HCT116 (cell line): ENCODE results near the gene ABHD11. TPM values are rescaled to one million over a fixed set of nuclear protein-coding genes. Genes with fewer than 3 reads are reported as not detected.

Experiments used
- ATAC-seq: fragments of 200-7000 bp; cut with Tn5 transposase; 2 replicates; pipeline ENCODE4 v1.9.1; 2020; ENCODE audit warnings: mild to moderate bottlenecking, moderate library complexity
- BruUV-seq: library from RNA; stranded (reverse); fragments of 400-500 nt; replicated peaks from 2 replicates; lab custom pipeline; 2021; lab: Mats Ljungman, UMichigan
- CTCF ChIA-PET: fragments of 300-600 bp; sonication (Branson Sonifier 250); formaldehyde crosslinking; loops from one replicate; lab custom pipeline; 2021; ENCODE audit warnings: antibody characterized with exemption; lab: Charles Lee
- POLR2A ChIA-PET: fragments of 300-600, 350-600 bp; sonication (Branson Sonifier 250); formaldehyde crosslinking; loops from one replicate; lab custom pipeline; 2021; ENCODE audit warnings: antibody characterized with exemption; lab: Charles Lee
- RAD21 ChIA-PET, 2 experiments: fragments of 300-600 bp; sonication (Branson Sonifier 250); formaldehyde crosslinking; loops; one replicate each; lab custom pipeline; 2023; ENCODE audit warnings: low total read pairs in 2 of 2; ENCODE audit not compliant: uncharacterized antibody in 2 of 2, unreplicated experiment in 2 of 2, low non-redundant PET in 1 of 2; lab: Charles Lee
- DNase-seq: peaks from one replicate; pipeline ENCODE4 v3.0.0-alpha.2; 2010; ENCODE audit warnings: low read depth, low spot score
- H2AFZ ChIP-seq: fragments of 200-600 bp; shearing (Covaris generic), sonication (generic); 2 replicates; pipeline ENCODE4 v1.6.1; 2017; ENCODE audit warnings: low read depth, mixed run types, mixed read lengths, antibody characterized with exemption, low read length; ENCODE audit not compliant: poor library complexity, severe bottlenecking
- H3K27ac ChIP-seq: 2 replicates; pipeline ENCODE4 v1.5.1; 2012; ENCODE audit warnings: low read depth, low read length
- H3K27me3 ChIP-seq: fragments of 200-600 bp; sonication (generic); 2 replicates; pipeline ENCODE4 v1.6.1; 2016; ENCODE audit warnings: mixed run types, low read length, mixed read lengths; ENCODE audit not compliant: insufficient read depth
- H3K36me3 ChIP-seq, 2 experiments: fragments of 200-500 bp in 1 of 2; fragments of 200-600 bp in 1 of 2; sonication (Bioruptor generic) in 1 of 2; sonication (generic) in 1 of 2; 2 replicates each; pipeline versions ENCODE4 v1.5.1 to v1.6.1; 2014 to 2016; ENCODE audit warnings: low read length in 2 of 2, inconsistent platforms in 1 of 2, mixed read lengths in 1 of 2, mixed run types in 1 of 2; ENCODE audit not compliant: insufficient read depth in 2 of 2, control insufficient read depth in 1 of 2
- H3K4me1 ChIP-seq, 2 experiments: fragments of 200-600 bp in 1 of 2; sonication (generic) in 1 of 2; 2 replicates each; pipeline versions ENCODE4 v1.5.1 to v1.6.1; 2012 to 2017; ENCODE audit warnings: low read length in 2 of 2, inconsistent platforms in 1 of 2, mild to moderate bottlenecking in 1 of 2, mixed read lengths in 1 of 2, mixed run types in 1 of 2, moderate library complexity in 1 of 2; ENCODE audit not compliant: insufficient read depth in 2 of 2, control insufficient read depth in 1 of 2
- H3K4me2 ChIP-seq: fragments of 200-600 bp; sonication (generic); 2 replicates; pipeline ENCODE4 v1.6.1; 2017; ENCODE audit warnings: mixed run types, low read length, mixed read lengths
- H3K4me3 ChIP-seq, 2 experiments: fragments of 200-600 bp in 1 of 2; sonication (generic) in 1 of 2; replicated peaks in 1 of 2; 2 replicates each; pipeline ENCODE4 v1.5.1; 2011 to 2016; ENCODE audit warnings: low read length in 2 of 2, control low read depth in 1 of 2, low read depth in 1 of 2, mild to moderate bottlenecking in 1 of 2, mixed read lengths in 1 of 2, mixed run types in 1 of 2
- H3K79me2 ChIP-seq: fragments of 200-600 bp; sonication (generic); 2 replicates; pipeline ENCODE4 v1.6.1; 2017; ENCODE audit warnings: mild to moderate bottlenecking, mixed run types, low read length, moderate library complexity, mixed read lengths; ENCODE audit not compliant: insufficient read depth
- H3K9ac ChIP-seq: fragments of 200-600 bp; sonication (generic); 2 replicates; pipeline ENCODE4 v1.6.1; 2016; ENCODE audit warnings: low read length, mixed read lengths
- H3K9me2 ChIP-seq: fragments of 200-600 bp; sonication (generic), shearing (Covaris generic); 2 replicates; pipeline ENCODE4 v1.6.1; 2017; ENCODE audit warnings: mixed run types, mild to moderate bottlenecking, moderate library complexity; ENCODE audit not compliant: insufficient read depth
- H3K9me3 ChIP-seq, 2 experiments: fragments of 200-500 bp in 1 of 2; fragments of 200-600 bp in 1 of 2; sonication (Bioruptor generic) in 1 of 2; sonication (generic) in 1 of 2; 2 replicates each; pipeline ENCODE4 v1.6.1; 2014 to 2017; ENCODE audit warnings: low read length in 2 of 2, mixed read lengths in 2 of 2, inconsistent platforms in 1 of 2, low read depth in 1 of 2, mild to moderate bottlenecking in 1 of 2, mixed run types in 1 of 2, moderate library complexity in 1 of 2; ENCODE audit not compliant: control insufficient read depth in 1 of 2, insufficient read depth in 1 of 2
- H4K20me1 ChIP-seq: fragments of 200-600 bp; sonication (generic), shearing (Covaris generic); 2 replicates; pipeline ENCODE4 v1.6.1; 2017; ENCODE audit warnings: mixed run types, mild to moderate bottlenecking, moderate library complexity; ENCODE audit not compliant: insufficient read depth
- CBX3 ChIP-seq: IDR thresholded peaks from 2 replicates; pipeline ENCODE4 v1.6.1; 2012; ENCODE audit warnings: low read depth
- CEBPB ChIP-seq: IDR thresholded peaks from 2 replicates; pipeline ENCODE4 v1.6.1; 2012; ENCODE audit warnings: low read depth
- EGR1 ChIP-seq: IDR thresholded peaks from 2 replicates; pipeline ENCODE4 v1.6.1; 2012; ENCODE audit warnings: low read depth
- ELF1 ChIP-seq: IDR thresholded peaks from 2 replicates; pipeline ENCODE4 v1.6.1; 2012; ENCODE audit warnings: low read depth, borderline replicate concordance
- EZH2 ChIP-seq: fragments of 200-600 bp; sonication (generic); IDR thresholded peaks from 2 replicates; pipeline ENCODE4 v1.6.1; 2017; ENCODE audit warnings: antibody characterized with exemption, mixed run types
- FOSL1 ChIP-seq: IDR thresholded peaks from 2 replicates; pipeline ENCODE4 v1.6.1; 2012; ENCODE audit warnings: low read depth
- JUND ChIP-seq: IDR thresholded peaks from 2 replicates; pipeline ENCODE4 v1.6.1; 2012
- POLR2AphosphoS5 ChIP-seq: IDR thresholded peaks from 2 replicates; pipeline ENCODE4 v1.6.1; 2011; ENCODE audit warnings: mild to moderate bottlenecking, low read depth, low read length, moderate library complexity
- RAD21 ChIP-seq: IDR thresholded peaks from 2 replicates; pipeline ENCODE4 v1.6.1; 2012; ENCODE audit warnings: low read depth, mild to moderate bottlenecking
- SIN3A ChIP-seq: IDR thresholded peaks from 2 replicates; pipeline ENCODE4 v1.6.1; 2012; ENCODE audit warnings: low read depth
- SP1 ChIP-seq: IDR thresholded peaks from 2 replicates; pipeline ENCODE4 v1.6.1; 2012; ENCODE audit warnings: low read depth
- SRF ChIP-seq: IDR thresholded peaks from 2 replicates; pipeline ENCODE4 v1.6.1; 2012; ENCODE audit warnings: low read depth
- TCF7L2 ChIP-seq: IDR thresholded peaks from 2 replicates; pipeline ENCODE4 v1.7.0; 2011; ENCODE audit warnings: borderline replicate concordance, inconsistent platforms; ENCODE audit not compliant: insufficient read depth, insufficient read length; ENCODE audit errors: extremely low read depth
- YY1 ChIP-seq: IDR thresholded peaks from 2 replicates; pipeline ENCODE4 v1.6.1; 2011; ENCODE audit warnings: low read length, low read depth, moderate library complexity, mild to moderate bottlenecking; ENCODE audit not compliant: insufficient replicate concordance; ENCODE audit errors: extremely low read depth
- intact Hi-C: fragments of 100-400 bp; cut with micrococcal nuclease; formaldehyde crosslinking; loops from 2 replicates; pipeline ENCODE4 v1.10.0; 2022
- total RNA-seq: library from RNA; stranded (reverse); gene quantifications from one replicate; pipeline ENCODE4 v1.2.1, GENCODE V29; 2021; ENCODE audit not compliant: unreplicated experiment
- TF ChIP-seq, protein P1 (sequence below): IDR thresholded peaks from 2 replicates; pipeline ENCODE4 v1.6.1; 2011; ENCODE audit warnings: mild to moderate bottlenecking, low read length, moderate library complexity; ENCODE audit not compliant: insufficient replicate concordance; ENCODE audit errors: extremely low read depth
- TF ChIP-seq, protein P2 (sequence below), 3 experiments: fragments of 200-600 bp in 1 of 3; sonication (generic) in 1 of 3; IDR thresholded peaks in 2 of 3; conservative IDR thresholded peaks in 1 of 3; 2 replicates each; pipeline ENCODE4 v1.5.1; 2012 to 2017; ENCODE audit warnings: low read depth in 2 of 3, low read length in 2 of 3, antibody characterized with exemption in 1 of 3, borderline replicate concordance in 1 of 3, control low read depth in 1 of 3, mild to moderate bottlenecking in 1 of 3, mixed read lengths in 1 of 3, mixed run types in 1 of 3, moderate library complexity in 1 of 3; ENCODE audit not compliant: insufficient read depth in 1 of 3
- TF ChIP-seq, protein P3 (sequence below): IDR thresholded peaks from 2 replicates; pipeline ENCODE4 v1.6.1; 2012
- TF ChIP-seq, protein P4 (sequence below): IDR thresholded peaks from 2 replicates; pipeline ENCODE4 v1.6.1; 2012
- TF ChIP-seq, protein P5 (sequence below): IDR thresholded peaks from 2 replicates; pipeline ENCODE4 v1.6.1; 2012; ENCODE audit warnings: low read depth

Gene ABHD11
- total RNA-seq, 1 experiment from 2014 or later = 69.8 TPM

DNA sequence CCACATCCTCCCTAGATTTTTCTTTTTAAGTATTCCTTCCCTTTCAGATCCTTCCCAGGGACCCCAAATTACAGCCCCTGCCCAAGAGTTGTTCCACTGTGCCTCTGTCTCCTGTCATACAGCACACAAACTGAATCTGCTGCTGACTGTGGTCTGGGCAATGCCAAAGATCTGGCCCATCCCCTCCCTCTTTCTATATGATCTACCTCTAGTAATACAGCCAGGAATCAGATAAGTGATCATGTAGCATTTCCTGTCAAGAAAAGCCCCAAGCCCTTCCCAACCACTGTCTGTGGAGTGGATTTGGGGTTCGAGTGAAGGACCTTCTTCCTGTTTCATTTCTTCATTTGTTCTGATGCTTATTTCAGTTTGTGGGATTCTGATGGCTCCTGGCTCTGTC lies 25.8 kb downstream of the ABHD11 start:
- H3K4me3 ChIP-seq = no peak overlapping the region

More for the DNA sequence above, 25.8 kb downstream of the ABHD11 start:
- Histone ChIP-seq H3K36me3 (peaks cover 3 to 8% of the 10 kb centered on the region in 2 experiments; a peak in 3 of 4 replicates), H3K4me1 (peaks cover 42 to 71% of the 10 kb centered on the region in 2 experiments), H3K27ac (no peak overlapping the region), H3K9me3 (no peaks in the 10 kb centered on the region), H2AFZ (no peak overlapping the region), H3K9ac (no peak overlapping the region), H3K79me2 (peaks cover 89% of the 10 kb centered on the region), H4K20me1 (peaks cover 8% of the 10 kb centered on the region; the same call in 1 of the 2 replicates), H3K9me2 (no peaks in the 10 kb centered on the region), H3K27me3 (no peaks in the 10 kb centered on the region), H3K4me2 (no peak overlapping the region)
- RAD21 ChIA-PET = interaction anchor here in 1 of 2 experiments (0.6 kb wide), 1 partner anchor 190 kb away, joined by 4 read pairs; the partner anchor contains the start of gene BAZ1B
- intact Hi-C loops = no loop called here
- CTCF ChIA-PET = no interaction called here
- no peak for ATAC-seq
- BruUV-seq = no TSS peak
- no peak for DNase-seq
- no peak for TF ChIP-seq CEBPB
- no peak for TF ChIP-seq SIN3A
- TF ChIP-seq JUND = no peak
- TF ChIP-seq SP1 = no peak
- TF ChIP-seq FOSL1 = no peak
- no peak for TF ChIP-seq RAD21
- no peak for TF ChIP-seq SRF
- TF ChIP-seq, protein P1, sequence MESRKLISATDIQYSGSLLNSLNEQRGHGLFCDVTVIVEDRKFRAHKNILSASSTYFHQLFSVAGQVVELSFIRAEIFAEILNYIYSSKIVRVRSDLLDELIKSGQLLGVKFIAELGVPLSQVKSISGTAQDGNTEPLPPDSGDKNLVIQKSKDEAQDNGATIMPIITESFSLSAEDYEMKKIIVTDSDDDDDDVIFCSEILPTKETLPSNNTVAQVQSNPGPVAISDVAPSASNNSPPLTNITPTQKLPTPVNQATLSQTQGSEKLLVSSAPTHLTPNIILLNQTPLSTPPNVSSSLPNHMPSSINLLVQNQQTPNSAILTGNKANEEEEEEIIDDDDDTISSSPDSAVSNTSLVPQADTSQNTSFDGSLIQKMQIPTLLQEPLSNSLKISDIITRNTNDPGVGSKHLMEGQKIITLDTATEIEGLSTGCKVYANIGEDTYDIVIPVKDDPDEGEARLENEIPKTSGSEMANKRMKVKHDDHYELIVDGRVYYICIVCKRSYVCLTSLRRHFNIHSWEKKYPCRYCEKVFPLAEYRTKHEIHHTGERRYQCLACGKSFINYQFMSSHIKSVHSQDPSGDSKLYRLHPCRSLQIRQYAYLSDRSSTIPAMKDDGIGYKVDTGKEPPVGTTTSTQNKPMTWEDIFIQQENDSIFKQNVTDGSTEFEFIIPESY = no peak
- TF ChIP-seq, protein P2, sequence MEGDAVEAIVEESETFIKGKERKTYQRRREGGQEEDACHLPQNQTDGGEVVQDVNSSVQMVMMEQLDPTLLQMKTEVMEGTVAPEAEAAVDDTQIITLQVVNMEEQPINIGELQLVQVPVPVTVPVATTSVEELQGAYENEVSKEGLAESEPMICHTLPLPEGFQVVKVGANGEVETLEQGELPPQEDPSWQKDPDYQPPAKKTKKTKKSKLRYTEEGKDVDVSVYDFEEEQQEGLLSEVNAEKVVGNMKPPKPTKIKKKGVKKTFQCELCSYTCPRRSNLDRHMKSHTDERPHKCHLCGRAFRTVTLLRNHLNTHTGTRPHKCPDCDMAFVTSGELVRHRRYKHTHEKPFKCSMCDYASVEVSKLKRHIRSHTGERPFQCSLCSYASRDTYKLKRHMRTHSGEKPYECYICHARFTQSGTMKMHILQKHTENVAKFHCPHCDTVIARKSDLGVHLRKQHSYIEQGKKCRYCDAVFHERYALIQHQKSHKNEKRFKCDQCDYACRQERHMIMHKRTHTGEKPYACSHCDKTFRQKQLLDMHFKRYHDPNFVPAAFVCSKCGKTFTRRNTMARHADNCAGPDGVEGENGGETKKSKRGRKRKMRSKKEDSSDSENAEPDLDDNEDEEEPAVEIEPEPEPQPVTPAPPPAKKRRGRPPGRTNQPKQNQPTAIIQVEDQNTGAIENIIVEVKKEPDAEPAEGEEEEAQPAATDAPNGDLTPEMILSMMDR (IDR thresholded peaks at IDR 0.05 in 2 of 3, conservative IDR thresholded peaks at IDR 0.05 in 1 of 3; ENCODE audit: borderline replicate concordance in 1 of 3, insufficient read depth in 1 of 3, low read depth in 2 of 3, low read length in 2 of 3) = no peak
- TF ChIP-seq, protein P3, sequence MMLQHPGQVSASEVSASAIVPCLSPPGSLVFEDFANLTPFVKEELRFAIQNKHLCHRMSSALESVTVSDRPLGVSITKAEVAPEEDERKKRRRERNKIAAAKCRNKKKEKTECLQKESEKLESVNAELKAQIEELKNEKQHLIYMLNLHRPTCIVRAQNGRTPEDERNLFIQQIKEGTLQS = no peak
- TF ChIP-seq CBX3 = no peak
- TF ChIP-seq POLR2AphosphoS5 = no peak
- TF ChIP-seq, protein P4, sequence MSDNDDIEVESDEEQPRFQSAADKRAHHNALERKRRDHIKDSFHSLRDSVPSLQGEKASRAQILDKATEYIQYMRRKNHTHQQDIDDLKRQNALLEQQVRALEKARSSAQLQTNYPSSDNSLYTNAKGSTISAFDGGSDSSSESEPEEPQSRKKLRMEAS = no peak
- TF ChIP-seq, protein P5, sequence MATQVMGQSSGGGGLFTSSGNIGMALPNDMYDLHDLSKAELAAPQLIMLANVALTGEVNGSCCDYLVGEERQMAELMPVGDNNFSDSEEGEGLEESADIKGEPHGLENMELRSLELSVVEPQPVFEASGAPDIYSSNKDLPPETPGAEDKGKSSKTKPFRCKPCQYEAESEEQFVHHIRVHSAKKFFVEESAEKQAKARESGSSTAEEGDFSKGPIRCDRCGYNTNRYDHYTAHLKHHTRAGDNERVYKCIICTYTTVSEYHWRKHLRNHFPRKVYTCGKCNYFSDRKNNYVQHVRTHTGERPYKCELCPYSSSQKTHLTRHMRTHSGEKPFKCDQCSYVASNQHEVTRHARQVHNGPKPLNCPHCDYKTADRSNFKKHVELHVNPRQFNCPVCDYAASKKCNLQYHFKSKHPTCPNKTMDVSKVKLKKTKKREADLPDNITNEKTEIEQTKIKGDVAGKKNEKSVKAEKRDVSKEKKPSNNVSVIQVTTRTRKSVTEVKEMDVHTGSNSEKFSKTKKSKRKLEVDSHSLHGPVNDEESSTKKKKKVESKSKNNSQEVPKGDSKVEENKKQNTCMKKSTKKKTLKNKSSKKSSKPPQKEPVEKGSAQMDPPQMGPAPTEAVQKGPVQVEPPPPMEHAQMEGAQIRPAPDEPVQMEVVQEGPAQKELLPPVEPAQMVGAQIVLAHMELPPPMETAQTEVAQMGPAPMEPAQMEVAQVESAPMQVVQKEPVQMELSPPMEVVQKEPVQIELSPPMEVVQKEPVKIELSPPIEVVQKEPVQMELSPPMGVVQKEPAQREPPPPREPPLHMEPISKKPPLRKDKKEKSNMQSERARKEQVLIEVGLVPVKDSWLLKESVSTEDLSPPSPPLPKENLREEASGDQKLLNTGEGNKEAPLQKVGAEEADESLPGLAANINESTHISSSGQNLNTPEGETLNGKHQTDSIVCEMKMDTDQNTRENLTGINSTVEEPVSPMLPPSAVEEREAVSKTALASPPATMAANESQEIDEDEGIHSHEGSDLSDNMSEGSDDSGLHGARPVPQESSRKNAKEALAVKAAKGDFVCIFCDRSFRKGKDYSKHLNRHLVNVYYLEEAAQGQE = no peak
- no peak for TF ChIP-seq YY1
- no peak for TF ChIP-seq EGR1
- no peak for TF ChIP-seq TCF7L2
- TF ChIP-seq EZH2 = no peak
- no peak for TF ChIP-seq ELF1
- POLR2A ChIA-PET = no interaction called here
